Heart right ventricle (tissue), 16 donors: ENCODE data around the gene RIPOR2. TPM values are rescaled to one million over a fixed set of nuclear protein-coding genes. Genes with fewer than 3 reads are reported as not detected.
A peak's percentile ranks its signal among the peaks of the same experiment; 100 is the strongest.

ENCODE experiments used
- ATAC-seq, 8 donors: fragments of 200-7000 bp; cut with Tn5 transposase; one replicate each; pipeline ENCODE4 v1.9.1; 2020; ENCODE audit warnings: mild to moderate bottlenecking in 8 of 8, moderate library complexity in 8 of 8, moderate number of reproducible peaks in 1 of 8
- DNase-seq, 2 donors: peaks; one replicate each; pipeline ENCODE4 v3.0.0-alpha.2; 2020
- H3K27ac ChIP-seq, 10 donors: fragments of 200-600 bp; sonication (generic) in 2 of 10; one replicate each; pipeline versions ENCODE4 v1.5.0 to v1.8.0; 2020 to 2022; ENCODE audit warnings: mild to moderate bottlenecking in 3 of 10
- H3K27me3 ChIP-seq, 7 donors: fragments of 200-600 bp; one replicate each; pipeline ENCODE4 v1.8.0; 2021 to 2022; ENCODE audit warnings: mild to moderate bottlenecking in 2 of 7
- H3K36me3 ChIP-seq, 9 donors: fragments of 200-600 bp; sonication (generic) in 1 of 9; one replicate each; pipeline versions ENCODE4 v1.5.0 to v1.8.0; 2020 to 2022; ENCODE audit warnings: mild to moderate bottlenecking in 2 of 9
- H3K4me1 ChIP-seq, 9 donors: fragments of 200-600 bp; sonication (generic) in 1 of 9; one replicate each; pipeline versions ENCODE4 v1.5.0 to v1.8.0; 2020 to 2022; ENCODE audit warnings: mild to moderate bottlenecking in 4 of 9
- H3K4me3 ChIP-seq, 10 donors: fragments of 200-600 bp; sonication (generic) in 2 of 10; one replicate each; pipeline versions ENCODE4 v1.5.0 to v1.8.0; 2020 to 2022; ENCODE audit warnings: mild to moderate bottlenecking in 7 of 10, moderate library complexity in 2 of 10
- H3K9me3 ChIP-seq, 11 donors: fragments of 200-600 bp in 10 of 11; sonication (generic) in 2 of 11; one replicate each; pipeline versions ENCODE4 v1.5.0 to v1.8.0; 2013 to 2022; ENCODE audit warnings: mild to moderate bottlenecking in 2 of 11, control low read depth in 1 of 11, moderate library complexity in 1 of 11
- WGBS, 2 donors: extraction: QIAGEN DNeasy Blood & Tissue Kit; methylation state at CpG; one replicate each; pipeline ENCODE4 v1.1.7; 2013; ENCODE audit warnings: inconsistent platforms in 1 of 2; 5-methylcytosine and 5-hydroxymethylcytosine counted together
- intact Hi-C, 10 donors: fragments of 100-400 bp; cut with DNase I; formaldehyde crosslinking; loops; one replicate each; pipeline versions ENCODE4 v1.11.1 to v1.14.2; 2022
- polyA plus RNA-seq, 2 donors: library from polyadenylated mRNA; stranded (reverse); fragments of 200-250 nt; gene quantifications; one replicate each; pipeline ENCODE4 v1.2.3, GENCODE V29; 2013
- total RNA-seq, 10 donors: library from RNA; stranded (reverse); fragmentation: NEBNext Ultra II Directional in 3 of 10; extraction: Animal tissue kit (Norgen Biotek cat#: 25700) in 3 of 10; gene quantifications; one replicate each; pipeline versions ENCODE4 v1.2.1 to v1.2.4, GENCODE V29; 2021 to 2023
- TF ChIP-seq, protein P1 (sequence below), 9 donors: fragments of 200-600 bp; sonication (generic) in 2 of 9; IDR thresholded peaks; one replicate each; pipeline versions ENCODE4 v1.5.0 to v1.8.0; 2021 to 2022; ENCODE audit warnings: antibody characterized with exemption in 9 of 9, mild to moderate bottlenecking in 5 of 9, moderate library complexity in 1 of 9
- donor health status: Arrhythmogenic right ventricular cardiomyopathy.
- donor health status: ischemic (EF 13 %, LVEDD 7.1; RV severe dilation, severe dysfunction).
- donor health status: healthy with polysubstance abuse.
- donor health status: DM: no; HTN: yes; CAD: no.
- donor health status: DM: no; HTN: no; CAD: no.
- donor health status: ischemic (EF 25% LVEDD 6.9; RV normal size, moderate dysfunction).
- donor health status: ischemic (EF 25% LVEDD 5.7; RV mildly dilated, moderate dysfunction).
- donor health status: healthy.
- donor health status: DM: yes; HTN: yes; CAD: no.
- donor health status: Ischemic cardiomyopathy.
- donor health status: ischemic (EF 35%, LVEDD 5.7; RV mildly dilated, moderate dysfunction).
- donor health status: nonischemic (EF 11% LVEDD 7.7; RV severe dilation, severe dysfunction).
- donor health status: DM: yes; HTN: yes; CAD: no.
- donor health status: PGD.
- donor health status: ischemic (EF 29% LVEDD 5.4; RV normal size, mild dysfunction).
- donor health status: nonischemic (EF 23%, LVEDD 6.1; RV moderate dilation, normal function).

Gene RIPOR2
- total and polyA plus RNA-seq, 12 donors = 1.2 to 14.5 (median 3.6) TPM

DNA sequence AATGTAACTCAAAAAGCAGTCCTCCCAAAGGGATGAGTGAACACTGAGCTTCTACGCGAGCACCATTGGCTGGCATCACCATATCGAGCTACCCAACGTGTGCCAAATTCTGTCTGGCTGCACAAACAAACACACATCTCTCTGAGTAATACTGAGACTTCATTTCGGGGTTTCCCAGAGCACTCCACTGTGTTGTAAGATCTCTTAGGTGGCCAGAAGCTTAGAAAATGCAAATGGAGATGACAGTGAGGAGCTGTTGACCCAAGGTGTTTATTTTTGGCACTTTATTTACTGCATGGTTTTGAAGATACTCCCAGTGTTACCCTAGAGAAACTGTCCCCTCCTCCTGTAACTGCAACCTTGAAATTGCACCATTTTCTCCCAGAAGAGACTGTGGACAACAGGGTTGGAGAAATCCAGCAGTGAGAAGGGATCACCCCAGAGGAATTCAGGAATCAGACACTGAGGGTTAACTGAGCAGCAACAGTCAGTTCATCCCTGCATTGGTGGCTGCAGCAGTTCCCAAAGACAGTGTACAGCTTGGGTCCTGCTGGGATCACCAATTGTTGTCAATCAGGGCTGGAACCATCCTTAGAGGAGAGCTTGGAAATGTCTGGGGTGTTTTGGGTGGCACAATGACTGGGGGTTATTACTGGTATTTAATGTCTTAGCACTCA, 1.0 kb upstream of the RIPOR2 start:
- 91 to 94% methylated on average over 5 of the region's 5 CpGs for WGBS, 2 donors
- no peaks in the 10 kb centered on the region for H3K36me3 ChIP-seq
- peak in 1 of 8 donors; percentile 16 for ATAC-seq
- no peaks in the 10 kb centered on the region for H3K9me3 ChIP-seq
- intact Hi-C loops = loop anchor here in 2 of 10 donors (10.0 kb wide), 1 partner anchor 58 kb away; no protein-coding TSS in a partner anchor
- DNase-seq = no peak
- peak overlapping the region in 1 of 10 donors; percentile 55 for H3K4me3 ChIP-seq
- TF ChIP-seq, protein P1, sequence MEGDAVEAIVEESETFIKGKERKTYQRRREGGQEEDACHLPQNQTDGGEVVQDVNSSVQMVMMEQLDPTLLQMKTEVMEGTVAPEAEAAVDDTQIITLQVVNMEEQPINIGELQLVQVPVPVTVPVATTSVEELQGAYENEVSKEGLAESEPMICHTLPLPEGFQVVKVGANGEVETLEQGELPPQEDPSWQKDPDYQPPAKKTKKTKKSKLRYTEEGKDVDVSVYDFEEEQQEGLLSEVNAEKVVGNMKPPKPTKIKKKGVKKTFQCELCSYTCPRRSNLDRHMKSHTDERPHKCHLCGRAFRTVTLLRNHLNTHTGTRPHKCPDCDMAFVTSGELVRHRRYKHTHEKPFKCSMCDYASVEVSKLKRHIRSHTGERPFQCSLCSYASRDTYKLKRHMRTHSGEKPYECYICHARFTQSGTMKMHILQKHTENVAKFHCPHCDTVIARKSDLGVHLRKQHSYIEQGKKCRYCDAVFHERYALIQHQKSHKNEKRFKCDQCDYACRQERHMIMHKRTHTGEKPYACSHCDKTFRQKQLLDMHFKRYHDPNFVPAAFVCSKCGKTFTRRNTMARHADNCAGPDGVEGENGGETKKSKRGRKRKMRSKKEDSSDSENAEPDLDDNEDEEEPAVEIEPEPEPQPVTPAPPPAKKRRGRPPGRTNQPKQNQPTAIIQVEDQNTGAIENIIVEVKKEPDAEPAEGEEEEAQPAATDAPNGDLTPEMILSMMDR (IDR thresholded peaks at IDR 0.05) = no peak
- H3K27me3 ChIP-seq = no peaks in the 10 kb centered on the region
- peak overlapping the region in 1 of 10 donors; percentile 87 for H3K27ac ChIP-seq
- peaks cover 0 to 29% (median 4%) of the 10 kb centered on the region in 9 donors for H3K4me1 ChIP-seq

DNA sequence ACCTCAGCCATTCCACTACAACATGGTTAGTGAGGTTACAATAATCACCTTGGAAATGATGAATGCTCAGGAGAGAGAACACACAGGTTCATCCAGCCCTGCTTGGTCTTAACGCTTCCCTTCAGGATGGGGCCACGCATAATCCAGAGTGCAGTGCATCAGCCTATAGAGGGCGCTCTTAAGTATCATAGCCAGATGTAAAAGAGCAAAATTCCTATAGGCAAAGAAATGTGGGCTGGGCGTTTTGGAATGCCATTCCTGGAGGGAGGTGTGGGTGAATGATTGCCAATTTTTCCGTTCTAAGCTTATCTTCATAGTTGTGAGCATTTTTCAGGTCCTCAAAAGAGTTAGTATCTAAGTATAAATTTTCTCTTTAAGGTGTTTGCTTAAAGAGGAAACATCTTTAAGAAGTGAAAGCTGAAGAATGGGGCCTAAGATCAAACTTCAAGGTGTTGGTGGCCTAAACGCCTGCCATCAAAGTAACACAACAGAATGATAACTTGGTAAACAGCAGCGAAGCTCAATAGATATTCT, 1.8 kb downstream of the RIPOR2 start:
- peaks cover 7 to 57% (median 33%) of the 10 kb centered on the region in 9 donors for H3K4me1 ChIP-seq
- DNase-seq (no peak), ATAC-seq (no peak)
- H3K9me3 ChIP-seq = no peaks in the 10 kb centered on the region
- TF ChIP-seq, protein P1 (IDR thresholded peaks at IDR 0.05) = peak in 7 of 9 donors; percentile 19 to 67 (median 39)
- peak overlapping the region in 2 of 10 donors; percentile 41 to 87 for H3K27ac ChIP-seq
- 66 to 73% methylated on average over 7 of the region's 7 CpGs for WGBS, 2 donors
- no peaks in the 10 kb centered on the region for H3K27me3 ChIP-seq
- peak overlapping the region in 1 of 10 donors; percentile 55 for H3K4me3 ChIP-seq
- intact Hi-C loops = loop anchor here in 2 of 10 donors (10.0 kb wide), 1 partner anchor 61 kb away; no protein-coding TSS in a partner anchor
- no peaks in the 10 kb centered on the region for H3K36me3 ChIP-seq

DNA sequence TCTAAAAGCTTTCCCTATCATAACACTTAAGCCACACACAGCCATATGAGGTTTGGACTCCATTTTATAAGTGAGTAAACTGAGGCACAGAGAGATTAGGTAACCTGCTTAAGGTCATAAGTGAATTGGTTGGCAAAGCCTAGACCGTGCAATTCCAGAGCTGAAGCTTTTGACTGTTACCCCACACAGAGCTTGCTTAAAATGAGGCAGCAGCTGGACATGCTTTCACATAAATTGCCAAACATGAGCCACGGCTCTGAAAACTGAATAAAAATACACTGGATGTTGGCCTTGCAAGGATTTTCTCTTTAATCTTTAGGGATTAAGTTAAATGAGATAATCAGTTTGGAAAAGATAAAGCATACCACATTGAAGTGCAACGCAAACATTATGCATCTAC, 2.5 kb downstream of the RIPOR2 start:
- DNase-seq = no peak
- WGBS, 2 donors = 75 to 79% methylated on average over 3 of the region's 3 CpGs
- H3K27ac ChIP-seq = peak overlapping the region in 1 of 10 donors; percentile 87
- H3K4me3 ChIP-seq = peak overlapping the region in 1 of 10 donors; percentile 55
- H3K27me3 ChIP-seq = no peaks in the 10 kb centered on the region
- TF ChIP-seq, protein P1 (IDR thresholded peaks at IDR 0.05) = no peak
- intact Hi-C loops = loop anchor here in 2 of 10 donors (10.0 kb wide), 1 partner anchor 62 kb away; no protein-coding TSS in a partner anchor
- no peaks in the 10 kb centered on the region for H3K36me3 ChIP-seq
- no peak for ATAC-seq
- no peaks in the 10 kb centered on the region for H3K9me3 ChIP-seq
- peaks cover 7 to 63% (median 39%) of the 10 kb centered on the region in 9 donors for H3K4me1 ChIP-seq

DNA sequence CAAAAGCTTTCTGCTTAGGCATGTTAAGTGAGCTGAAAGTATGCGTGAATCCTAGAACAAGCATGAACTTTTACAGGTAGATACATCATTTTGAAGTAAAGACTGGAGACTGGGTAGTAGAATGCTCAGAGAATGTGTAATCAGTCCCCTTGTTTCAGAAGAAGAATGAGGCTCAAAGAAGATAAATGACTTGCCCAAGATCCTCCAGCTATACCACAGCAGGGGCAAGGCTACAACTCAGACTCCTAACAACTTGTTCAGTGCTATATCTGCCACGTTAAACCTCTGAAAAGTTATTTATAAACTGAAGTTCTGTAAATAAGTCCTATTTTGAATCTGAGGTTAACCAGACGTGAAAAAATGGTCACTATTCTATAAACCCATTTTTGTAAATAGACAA, 2.9 kb downstream of the RIPOR2 start:
- WGBS, 2 donors = 77 to 82% methylated on average over 3 of the region's 3 CpGs
- Histone ChIP-seq H3K4me1 (peaks cover 7 to 67% (median 40%) of the 10 kb centered on the region in 9 donors), H3K9me3 (no peaks in the 10 kb centered on the region), H3K27me3 (no peaks in the 10 kb centered on the region), H3K4me3 (peak overlapping the region in 1 of 10 donors; percentile 55), H3K27ac (peak overlapping the region in 1 of 10 donors; percentile 87), H3K36me3 (no peaks in the 10 kb centered on the region)
- DNase-seq (no peak), ATAC-seq (no peak)
- intact Hi-C loops = loop anchor here in 2 of 10 donors (10.0 kb wide), 1 partner anchor 62 kb away; no protein-coding TSS in a partner anchor
- TF ChIP-seq, protein P1 (IDR thresholded peaks at IDR 0.05) = no peak
